ENCODE results near the gene SDR39U1.

The SDR39U1 gene

GRCh38 chr14:24430143-24430681, 12.4 kb downstream of the SDR39U1 start:
- Histone ChIP-seq H3K4me1 (ENCODE audit: low read length) (peaks cover 11% of the 10 kb centered on the region; the same call in 1 of the 2 replicates), H3K9me2 (replicated peaks; ENCODE audit: insufficient read depth, low read length) (no peaks in the 10 kb centered on the region), H3K27ac (ENCODE audit: low read length) (peak overlapping the region; percentile 90), H3K79me2 (ENCODE audit: low read length) (peaks cover 23% of the 10 kb centered on the region), H3K4me2 (ENCODE audit: low read depth, low read length) (peak overlapping the region; percentile 92; the same call in 1 of the 2 replicates), H2AFZ (ENCODE audit: low read length) (no peak overlapping the region), H3K36me3 (replicated peaks; ENCODE audit: insufficient read depth, low read length) (no peaks in the 10 kb centered on the region), H3K9ac (ENCODE audit: low read length) (peak overlapping the region; percentile 94), H3F3A (ENCODE audit: insufficient read depth, low read length) (peaks cover 14% of the 10 kb centered on the region), H4K20me1 (ENCODE audit: insufficient read depth, low read length) (no peaks in the 10 kb centered on the region), H3K27me3 (replicated peaks; ENCODE audit: insufficient read depth, low read length) (no peaks in the 10 kb centered on the region), H3K4me3 (ENCODE audit: low read length) (peak overlapping the region; percentile 75), H3K9me3 (replicated peaks; ENCODE audit: insufficient read depth, low read length) (no peaks in the 10 kb centered on the region)
- no peak for TF ChIP-seq CTCF (IDR thresholded peaks at IDR 0.05; ENCODE audit: low read length)
- no peak for TF ChIP-seq EZH2 (optimal IDR thresholded peaks at IDR 0.05; ENCODE audit: low read depth, low read length)
- no peak for TF ChIP-seq EZH2phosphoT487 (IDR thresholded peaks at IDR 0.05; ENCODE audit: low read length)
- DNase-seq, result peak; percentile 49

- H3K9ac ChIP-seq (ENCODE audit: low read length), result peak within 1 kb of the TSS; percentile 94
- peaks cover 23% of the 10 kb centered on the region for H3K79me2 ChIP-seq (ENCODE audit: low read length)
- TF ChIP-seq CTCF (IDR thresholded peaks at IDR 0.05; ENCODE audit: low read length) (no peak), EZH2phosphoT487 (IDR thresholded peaks at IDR 0.05; ENCODE audit: low read length) (no peak), EZH2 (optimal IDR thresholded peaks at IDR 0.05; ENCODE audit: low read depth, low read length) (no peak)
- peak within 1 kb of the TSS; percentile 92 for H3K4me2 ChIP-seq (ENCODE audit: low read depth, low read length)
- peak within 1 kb of the TSS; percentile 51; the same call in 1 of the 2 replicates for H2AFZ ChIP-seq (ENCODE audit: low read length)
- H3K4me3 ChIP-seq (ENCODE audit: low read length), result peak within 1 kb of the TSS; percentile 75
- H3K36me3 ChIP-seq (replicated peaks; ENCODE audit: insufficient read depth, low read length), result no peaks in the 10 kb centered on the region
- no peaks in the 10 kb centered on the region for H4K20me1 ChIP-seq (ENCODE audit: insufficient read depth, low read length)
- no peaks in the 10 kb centered on the region for H3K9me3 ChIP-seq (replicated peaks; ENCODE audit: insufficient read depth, low read length)
- H3K27me3 ChIP-seq (replicated peaks; ENCODE audit: insufficient read depth, low read length), result no peaks in the 10 kb centered on the region
- H3K9me2 ChIP-seq (replicated peaks; ENCODE audit: insufficient read depth, low read length), result no peaks in the 10 kb centered on the region
- peak; percentile 81 for DNase-seq
- peak within 1 kb of the TSS; percentile 90 for H3K27ac ChIP-seq (ENCODE audit: low read length)
- peaks cover 15% of the 10 kb centered on the region for H3K4me1 ChIP-seq (ENCODE audit: low read length)
- peaks cover 15% of the 10 kb centered on the region for H3F3A ChIP-seq (ENCODE audit: insufficient read depth, low read length)
These were observed 13.0 kb downstream of the SDR39U1 start, which contains the start of the genes CBLN3 and KHNYN for GRCh38 chr14:24429395-24430142. Gene CBLN3 (minus strand): TSS chr14:24429668. CDS start chr14:24429054, 614 bp downstream. Gene KHNYN (plus strand): TSS chr14:24429954. CDS start chr14:24430731, 777 bp downstream.

DNA sequence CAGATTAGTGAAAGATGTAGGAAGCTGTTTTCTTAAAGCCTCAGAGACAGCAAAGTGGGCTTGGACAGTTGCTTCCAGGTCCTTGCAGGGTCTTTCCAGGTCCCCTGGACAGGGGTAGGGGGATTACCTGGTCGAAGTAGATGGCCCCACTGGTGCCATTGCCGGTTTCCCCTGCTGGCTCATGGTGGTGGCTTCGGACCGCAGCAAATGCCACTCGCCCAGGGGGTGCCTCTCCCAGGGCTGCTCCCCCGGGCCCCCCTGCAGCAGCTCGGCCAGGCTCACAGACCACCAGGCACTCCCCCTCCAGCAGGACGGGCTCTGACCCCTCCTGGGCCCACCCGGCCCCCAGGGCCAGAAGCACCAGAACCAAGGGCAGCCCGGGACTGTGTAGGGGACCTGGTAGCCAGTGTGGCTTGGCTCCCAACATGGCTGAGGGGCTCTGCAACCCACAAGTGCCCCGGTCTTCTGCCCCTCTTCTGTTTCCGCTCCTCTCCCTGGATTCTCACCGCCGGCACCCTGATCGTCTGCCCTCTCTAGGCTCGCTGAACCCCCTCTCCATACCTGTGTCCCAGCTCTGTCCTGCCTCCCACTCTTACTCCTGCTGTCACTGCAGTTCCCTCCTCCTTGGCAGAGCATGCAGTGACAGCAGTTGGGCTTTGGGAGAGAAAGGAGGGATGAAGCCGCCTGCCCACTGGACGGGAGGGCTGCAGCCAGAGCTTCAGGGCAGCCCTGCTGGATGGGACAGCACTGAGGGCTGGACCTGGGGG, 13.8 kb downstream of the SDR39U1 start:
- peaks cover 23% of the 10 kb centered on the region for H3K79me2 ChIP-seq (ENCODE audit: low read length)
- no peak overlapping the region for H2AFZ ChIP-seq (ENCODE audit: low read length)
- no peaks in the 10 kb centered on the region for H3K9me3 ChIP-seq (replicated peaks; ENCODE audit: insufficient read depth, low read length)
- H3K27me3 ChIP-seq (replicated peaks; ENCODE audit: insufficient read depth, low read length), result no peaks in the 10 kb centered on the region
- H3K4me2 ChIP-seq (ENCODE audit: low read depth, low read length), result peak overlapping the region; percentile 79
- H3K9ac ChIP-seq (ENCODE audit: low read length), result peak overlapping the region; percentile 94
- H3K4me3 ChIP-seq (ENCODE audit: low read length), result peak overlapping the region; percentile 61
- H3K9me2 ChIP-seq (replicated peaks; ENCODE audit: insufficient read depth, low read length), result no peaks in the 10 kb centered on the region
- no peak for TF ChIP-seq EZH2phosphoT487 (IDR thresholded peaks at IDR 0.05; ENCODE audit: low read length)
- TF ChIP-seq EZH2 (optimal IDR thresholded peaks at IDR 0.05; ENCODE audit: low read depth, low read length), result no peak
- TF ChIP-seq CTCF (IDR thresholded peaks at IDR 0.05; ENCODE audit: low read length), result no peak
- peaks cover 21% of the 10 kb centered on the region for H3K4me1 ChIP-seq (ENCODE audit: low read length)
- no peak overlapping the region for H3K27ac ChIP-seq (ENCODE audit: low read length)
- no peaks in the 10 kb centered on the region for H3K36me3 ChIP-seq (replicated peaks; ENCODE audit: insufficient read depth, low read length)
- H3F3A ChIP-seq (ENCODE audit: insufficient read depth, low read length), result peaks cover 18% of the 10 kb centered on the region
- H4K20me1 ChIP-seq (ENCODE audit: insufficient read depth, low read length), result no peaks in the 10 kb centered on the region
- no peak for DNase-seq
